Globus pallidus (tissue), 1 donor: ENCODE data around the gene USF1.

ENCODE experiments used
- DNase-seq: peaks from one replicate; pipeline ENCODE4 v3.0.0-alpha.2; 2015; ENCODE audit warnings: low spot score

Gene USF1, protein sequence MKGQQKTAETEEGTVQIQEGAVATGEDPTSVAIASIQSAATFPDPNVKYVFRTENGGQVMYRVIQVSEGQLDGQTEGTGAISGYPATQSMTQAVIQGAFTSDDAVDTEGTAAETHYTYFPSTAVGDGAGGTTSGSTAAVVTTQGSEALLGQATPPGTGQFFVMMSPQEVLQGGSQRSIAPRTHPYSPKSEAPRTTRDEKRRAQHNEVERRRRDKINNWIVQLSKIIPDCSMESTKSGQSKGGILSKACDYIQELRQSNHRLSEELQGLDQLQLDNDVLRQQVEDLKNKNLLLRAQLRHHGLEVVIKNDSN

DNA sequence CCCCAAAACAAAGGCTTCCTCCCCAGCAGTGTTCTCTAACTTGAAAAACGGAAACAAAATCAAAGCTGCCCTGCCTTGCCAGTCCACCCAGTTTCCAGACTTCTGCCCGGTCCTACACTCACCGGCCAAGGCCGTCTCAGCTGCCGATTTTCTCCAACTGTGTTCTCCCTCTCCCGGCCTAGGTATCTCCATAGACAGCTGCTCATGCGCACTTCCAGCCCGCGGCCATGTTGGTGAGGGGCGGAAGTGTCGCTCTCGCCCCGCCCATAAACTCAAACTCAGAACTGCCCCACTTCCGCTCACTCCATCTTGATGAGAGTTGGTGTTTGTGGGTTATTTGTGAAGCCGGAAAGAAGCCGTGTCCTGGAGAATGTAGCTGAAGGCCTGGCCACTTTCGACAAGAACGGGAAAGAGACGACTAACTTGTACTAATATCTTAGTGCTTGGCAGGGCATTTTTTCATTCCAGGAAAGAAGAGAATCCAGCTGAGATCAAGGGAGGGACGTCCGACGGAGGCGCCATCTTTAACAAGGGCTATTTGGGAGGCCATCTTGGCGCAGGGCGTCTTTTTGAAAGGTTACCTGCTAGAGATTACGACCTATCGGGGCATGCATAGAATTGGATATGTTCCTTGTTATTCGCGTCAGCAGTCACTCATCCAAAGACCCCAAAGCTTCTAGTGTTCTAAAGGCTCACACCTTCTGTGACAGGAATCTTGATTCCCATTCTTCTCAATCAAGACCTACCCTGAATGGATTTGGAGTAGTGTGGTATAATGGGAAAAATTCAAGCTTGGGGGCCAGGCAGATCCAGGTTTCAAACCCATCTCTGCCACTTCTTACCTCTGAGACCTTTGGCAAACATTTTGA lies at the start of gene USF1:
Gene USF1, minus strand, starts transcription at position 242 of the 869 bp plus-strand sequence. CDS start 2,702 bp downstream, outside the sequence.
- peak; percentile 95 for DNase-seq

DNA sequence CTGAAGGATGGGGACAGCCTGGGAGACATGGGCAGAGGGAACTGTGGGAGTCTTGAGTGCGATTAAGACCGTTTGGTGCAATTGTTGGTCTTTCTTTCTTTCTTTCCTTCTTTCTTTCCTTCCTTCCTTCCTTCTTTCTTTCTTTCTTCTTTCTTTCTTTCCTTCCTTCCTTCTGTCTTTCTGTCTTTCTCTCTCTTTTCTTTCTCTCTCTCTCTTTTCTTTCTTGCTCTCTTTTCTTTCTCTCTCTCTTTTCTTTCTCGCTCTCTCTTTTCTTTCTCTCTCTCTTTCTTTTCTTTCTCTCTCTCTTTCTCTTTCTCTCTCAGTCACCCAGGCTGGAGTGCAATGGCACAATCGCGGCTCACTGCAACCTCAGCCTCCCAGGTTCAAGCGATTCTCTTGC lies 49.5 kb upstream of the USF1 start:
- no peak for DNase-seq

DNA sequence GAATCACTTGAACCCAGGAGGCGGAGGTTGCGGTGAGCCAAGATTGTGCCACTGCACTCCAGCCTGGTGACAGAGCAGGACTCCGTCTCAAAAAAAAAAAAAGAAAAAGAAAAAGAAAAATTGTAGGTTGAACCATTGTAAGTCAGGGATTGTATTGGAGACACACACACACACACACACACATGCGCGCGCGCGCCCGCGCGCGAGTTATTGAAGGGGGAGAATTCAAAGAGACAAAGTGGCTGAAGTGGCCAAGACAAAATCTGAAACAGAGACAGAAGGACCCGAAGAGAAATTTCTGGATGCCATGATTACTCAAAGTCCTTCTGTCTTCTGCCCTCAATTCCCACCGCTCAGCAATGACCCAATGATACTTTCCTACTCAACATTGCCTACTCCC lies 48.7 kb upstream of the USF1 start:
- no peak for DNase-seq

DNA sequence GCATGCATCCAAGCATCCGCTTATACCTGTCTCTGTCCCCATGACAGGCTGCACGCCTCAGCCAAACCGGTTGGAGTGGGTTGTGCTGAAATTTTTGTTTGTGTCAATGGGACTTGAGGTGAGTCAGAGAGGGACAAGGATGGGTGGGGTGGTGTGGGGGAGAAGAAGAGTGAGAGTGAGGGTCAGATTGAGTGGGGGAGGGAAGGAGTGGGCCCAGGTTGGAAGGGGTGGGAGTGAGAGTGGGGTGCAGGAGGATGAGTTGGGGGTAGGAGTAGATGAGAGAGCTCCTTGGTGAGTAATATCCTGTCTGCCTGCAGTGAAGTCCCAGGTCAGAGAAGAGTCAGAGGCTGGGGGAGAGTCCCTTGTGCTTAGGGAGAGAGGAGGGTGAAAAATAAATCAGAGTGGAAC lies 46.8 kb upstream of the USF1 start:
- DNase-seq, result no peak

DNA sequence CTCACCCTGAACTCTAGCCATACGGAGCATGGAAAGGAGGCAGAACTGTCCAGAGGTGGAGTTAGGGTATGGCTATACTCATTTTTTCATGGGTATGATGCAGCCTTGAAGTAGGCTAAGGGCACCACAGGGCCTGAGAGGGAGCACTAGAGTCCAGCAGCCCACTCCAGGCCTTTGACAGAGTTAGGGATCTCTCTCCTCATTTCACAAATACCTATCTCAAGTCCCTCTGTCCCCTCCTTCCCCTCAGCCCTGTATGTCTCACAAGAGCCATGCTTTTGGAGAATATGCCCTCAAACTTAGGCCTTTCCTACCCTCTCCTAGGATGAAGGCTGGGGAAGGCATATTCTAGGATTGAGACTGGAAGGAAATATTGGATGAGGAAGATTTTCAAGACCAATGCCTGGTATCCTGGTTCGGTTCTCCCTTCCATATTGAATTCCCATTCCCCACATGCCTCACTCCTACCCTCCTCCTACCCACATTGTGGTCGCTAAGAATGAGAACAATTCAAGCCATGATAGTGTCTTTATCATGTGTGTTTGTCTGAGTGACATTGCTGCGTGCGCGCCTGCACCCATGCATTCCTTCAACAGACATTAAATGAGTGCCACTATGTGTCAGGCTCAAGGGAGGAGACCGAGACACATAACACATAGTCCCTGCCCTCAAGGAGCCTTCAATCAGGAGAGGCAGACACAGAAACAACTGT lies 46.2 kb upstream of the USF1 start:
- DNase-seq, result no peak

DNA sequence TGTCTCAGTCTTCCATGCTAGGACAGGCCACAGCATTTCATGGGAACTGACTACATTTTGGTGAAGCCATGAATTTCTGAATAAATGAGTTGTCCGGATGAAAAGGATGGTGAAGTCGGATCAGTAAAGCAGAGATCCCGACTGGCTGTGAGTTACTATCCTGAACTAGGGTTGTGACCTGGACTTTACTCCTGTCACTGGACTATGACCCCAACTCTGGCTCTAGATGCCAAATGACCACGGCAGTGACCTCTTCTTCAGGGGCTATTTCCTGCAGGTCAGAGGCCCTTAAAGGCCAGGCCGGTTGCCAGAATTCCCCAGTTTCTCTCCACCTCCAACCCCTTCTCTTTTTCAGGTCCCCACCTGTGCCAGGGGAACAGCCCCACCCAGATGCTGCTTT lies 45.3 kb upstream of the USF1 start:
- no peak for DNase-seq

DNA sequence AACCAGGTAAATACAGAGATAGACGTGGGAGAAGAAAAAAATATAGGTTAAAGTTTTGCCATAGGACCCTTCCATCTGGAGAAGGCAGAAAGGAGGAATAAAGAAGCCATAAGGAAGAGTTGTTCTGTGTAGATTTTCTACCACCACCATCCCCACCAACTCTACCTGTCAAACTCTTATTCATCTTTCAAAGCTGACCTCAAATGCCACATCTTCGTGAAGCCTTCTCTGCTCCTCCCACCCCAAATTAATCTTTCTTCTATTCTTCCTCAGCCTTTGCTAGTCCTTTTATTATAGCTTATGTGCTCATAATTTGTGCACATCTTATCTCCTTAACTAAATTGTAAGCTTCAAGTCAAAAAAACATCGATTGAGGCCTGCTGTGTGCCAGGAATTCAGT lies 44.8 kb upstream of the USF1 start:
- DNase-seq, result no peak

DNA sequence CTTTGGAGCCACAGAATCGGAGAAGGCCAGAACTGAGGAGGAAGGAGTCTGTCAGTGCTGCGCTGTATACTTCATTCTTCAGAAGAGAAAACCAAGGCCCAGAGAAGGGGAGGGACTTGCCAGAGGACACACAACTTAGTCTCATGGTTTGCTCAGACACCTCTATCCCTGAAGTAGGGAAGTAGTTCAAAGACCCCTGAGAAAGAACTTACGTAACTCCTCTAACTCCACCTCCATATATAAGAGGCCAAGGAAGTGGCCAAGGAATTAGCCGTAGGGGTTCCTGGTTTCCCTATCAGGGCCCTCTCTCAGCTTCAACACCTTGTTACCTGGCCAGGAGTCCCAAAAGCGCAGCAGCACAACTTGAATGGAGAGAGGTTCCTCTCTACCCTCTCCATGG lies 44.2 kb upstream of the USF1 start:
- DNase-seq, result no peak

DNA sequence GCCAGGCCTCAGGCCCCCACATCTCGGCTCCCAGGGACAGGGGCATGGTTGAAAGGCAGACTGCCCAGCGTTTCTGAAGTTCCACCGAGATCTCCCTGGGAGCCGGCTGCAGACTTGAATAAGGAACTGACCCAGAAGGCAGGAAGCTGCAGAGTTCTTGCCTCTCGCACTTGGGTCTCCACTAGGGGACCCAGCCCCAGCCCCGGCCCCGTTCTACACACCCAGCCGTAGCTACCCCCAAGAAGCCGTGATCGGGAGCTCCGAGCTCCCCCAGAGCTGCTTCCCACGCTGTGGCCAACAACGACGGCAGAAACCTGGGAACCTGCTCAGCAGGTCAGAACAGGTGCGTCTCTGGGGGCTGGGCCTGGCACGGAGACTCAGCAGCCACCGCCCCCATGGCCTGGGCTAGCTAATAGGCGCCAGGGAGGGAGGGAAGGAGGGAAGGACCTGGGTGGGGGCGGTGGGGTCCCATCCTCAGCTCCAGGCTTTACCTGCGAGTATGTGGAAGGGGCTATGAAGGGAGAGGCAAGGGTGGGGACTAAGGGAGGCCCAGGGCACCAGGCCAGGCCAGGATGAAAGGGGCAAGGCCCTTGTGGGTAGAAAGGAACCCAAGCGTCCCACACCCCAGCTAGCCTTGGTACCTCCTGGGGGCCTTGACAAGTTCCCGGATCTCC lies 43.6 kb upstream of the USF1 start, which contains the start of gene NECTIN4:
Gene NECTIN4, minus strand, starts transcription at position 308 of the 674 bp plus-strand sequence. Its CDS starts 262 bp downstream, at position 46.
- DNase-seq, result no peak

DNA sequence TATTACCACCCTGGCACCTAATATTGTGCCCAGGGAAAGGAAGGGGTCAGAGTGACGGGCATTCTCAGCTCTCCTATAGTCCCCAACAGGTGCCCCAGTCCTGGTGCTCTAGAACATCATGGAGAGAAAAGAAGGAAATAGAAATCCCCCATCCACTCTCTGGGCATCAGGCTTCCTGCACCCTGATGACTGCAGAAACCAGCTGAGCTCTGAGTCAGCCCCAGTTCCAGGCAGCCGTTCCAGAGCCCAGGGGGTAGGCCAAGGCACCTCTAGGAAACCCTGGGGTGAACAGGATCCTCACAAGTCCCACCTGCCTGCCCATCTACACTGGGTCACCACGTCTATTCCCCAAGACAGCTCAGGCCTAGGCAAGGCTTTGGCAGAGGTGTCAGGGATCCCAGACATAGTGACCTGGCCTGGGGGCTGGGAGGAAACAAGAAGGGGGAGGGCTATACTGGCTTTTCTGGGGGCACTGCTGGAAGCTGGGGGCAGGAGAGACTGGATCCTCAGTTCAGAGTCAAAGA lies 42.9 kb upstream of the USF1 start:
- DNase-seq, result no peak

DNA sequence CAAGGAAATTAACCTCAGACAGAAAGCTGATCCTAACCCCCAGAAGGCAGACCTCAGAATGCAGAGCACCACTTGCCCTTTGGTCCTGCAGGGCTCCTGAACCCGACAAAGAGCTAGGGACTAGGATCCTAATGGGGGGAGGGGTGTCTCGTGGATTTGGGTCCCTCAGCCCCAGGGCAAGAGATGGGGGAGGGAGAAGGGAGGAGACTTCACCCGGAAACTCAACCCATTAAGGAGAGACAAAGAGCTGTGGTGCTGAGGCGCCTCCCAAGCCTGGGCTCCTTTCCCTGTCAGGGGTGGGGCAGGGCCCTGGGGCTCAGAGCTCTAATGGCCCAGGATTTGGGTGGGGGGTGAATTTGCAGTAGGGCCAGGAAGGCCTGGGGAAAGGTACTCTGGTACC lies 40.7 kb upstream of the USF1 start:
- no peak for DNase-seq

DNA sequence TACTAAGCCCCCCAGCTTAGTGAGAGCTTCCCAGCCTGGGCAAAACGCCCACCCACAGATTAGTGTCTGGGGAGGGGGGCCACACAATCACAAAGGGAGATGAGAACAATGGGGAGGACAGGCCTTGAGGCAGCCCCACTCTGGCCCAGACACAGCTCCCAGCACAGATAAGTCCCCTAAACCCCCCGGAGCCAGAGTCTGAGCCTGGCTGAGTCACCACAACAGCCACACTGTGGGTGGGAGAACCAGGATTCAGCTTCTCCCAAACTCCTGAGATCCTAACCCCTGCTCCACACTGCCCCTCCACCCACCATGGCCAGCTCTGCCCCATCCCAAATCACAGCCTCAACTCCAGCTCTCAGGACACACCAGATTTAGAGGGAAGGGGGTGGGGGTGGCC lies 39.4 kb upstream of the USF1 start:
- DNase-seq, result no peak

DNA sequence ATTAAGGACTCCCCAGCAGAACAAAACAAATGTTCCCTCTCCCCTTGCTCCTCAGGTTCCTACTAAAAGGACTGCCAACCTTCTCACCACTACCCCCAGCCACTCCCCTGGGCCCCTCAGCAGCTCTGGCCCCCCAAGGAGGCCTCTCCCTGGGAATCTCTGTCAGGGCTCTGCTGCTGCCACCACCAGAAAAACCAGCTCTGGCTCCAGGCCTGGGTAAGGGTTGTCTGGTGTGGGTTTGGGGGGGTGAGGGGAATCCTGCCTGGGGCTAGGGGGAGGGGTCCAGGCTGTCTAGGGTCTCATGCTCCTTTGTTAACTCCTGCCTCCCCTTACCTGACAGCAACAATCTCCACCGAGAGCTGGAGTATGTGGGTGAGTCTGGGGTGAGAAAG lies 38.8 kb upstream of the USF1 start:
- DNase-seq, result no peak

DNA sequence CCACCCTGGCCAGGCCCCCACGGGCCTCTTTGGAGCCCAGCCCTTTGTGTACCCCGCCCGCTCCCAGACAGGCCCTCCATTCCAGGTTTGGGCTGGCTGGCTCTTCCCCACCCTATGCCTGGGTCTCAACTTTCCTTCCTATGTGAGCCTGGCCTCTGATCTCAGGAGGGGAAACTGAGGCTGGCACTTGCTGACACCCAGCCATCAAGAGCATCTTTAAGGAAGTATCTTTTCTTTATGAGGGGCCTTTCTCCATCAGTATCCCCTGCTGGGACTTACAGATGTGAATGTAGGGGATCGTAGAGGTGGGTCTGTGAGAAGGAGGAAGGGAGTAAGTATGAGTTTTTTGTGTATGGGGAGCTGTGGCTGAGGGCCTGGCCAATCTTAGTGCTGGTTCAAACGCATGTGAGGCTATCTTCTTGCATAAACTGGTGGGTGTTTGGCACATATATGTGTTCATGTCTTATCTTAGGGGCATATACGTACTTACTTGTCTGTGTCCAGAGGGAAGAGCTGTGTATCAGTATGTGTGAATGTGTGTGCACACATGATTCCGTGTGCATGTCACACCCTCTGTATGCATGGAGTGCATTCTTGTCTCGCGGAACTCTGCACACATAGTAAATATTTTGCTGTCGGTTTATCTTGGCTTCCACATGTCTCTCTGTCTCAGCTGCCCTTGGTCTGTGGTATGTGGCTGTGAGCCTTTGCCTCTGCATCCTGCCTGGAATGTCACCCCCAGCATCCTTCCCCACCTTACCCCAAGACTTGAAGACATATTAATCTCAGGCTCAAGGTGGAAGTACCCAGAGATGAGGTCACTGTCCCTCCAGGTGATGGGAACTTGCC lies 38.2 kb upstream of the USF1 start:
- no peak for DNase-seq

DNA sequence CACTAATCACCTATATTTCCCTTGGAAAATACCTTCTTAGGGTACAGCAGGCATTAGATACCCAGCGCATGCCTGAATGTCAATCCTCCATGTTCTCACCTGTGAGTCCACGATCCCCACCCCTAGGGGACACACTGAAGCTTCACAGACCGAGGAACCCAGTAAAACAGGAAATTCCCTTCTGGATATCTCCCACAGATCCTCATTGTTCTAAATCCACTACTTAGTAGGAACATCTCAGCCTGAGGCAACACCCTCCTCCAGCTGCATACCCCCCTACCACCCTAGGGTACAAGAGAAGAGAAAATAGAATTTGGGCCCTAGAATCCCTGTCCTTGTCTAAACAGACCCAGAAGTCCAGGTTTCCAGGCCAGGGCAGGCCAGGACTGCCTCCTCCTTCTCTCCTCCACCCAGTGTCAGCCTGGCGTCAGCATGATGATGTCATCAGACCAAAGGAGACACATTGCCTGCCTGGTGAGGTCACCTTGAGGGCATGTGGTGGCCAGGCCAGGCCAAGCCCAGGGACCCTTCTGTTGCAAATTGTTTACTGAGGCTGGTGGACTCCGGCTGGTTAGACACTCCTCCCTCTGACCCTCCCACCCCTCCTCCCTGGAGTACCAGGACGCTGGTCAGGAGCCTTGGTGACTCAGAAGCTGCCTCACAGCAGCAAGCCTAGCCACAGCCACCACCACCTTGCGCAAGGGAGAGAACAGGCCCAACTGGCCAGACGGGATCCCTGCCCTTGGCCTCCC lies 37.4 kb upstream of the USF1 start:
- DNase-seq, result no peak

DNA sequence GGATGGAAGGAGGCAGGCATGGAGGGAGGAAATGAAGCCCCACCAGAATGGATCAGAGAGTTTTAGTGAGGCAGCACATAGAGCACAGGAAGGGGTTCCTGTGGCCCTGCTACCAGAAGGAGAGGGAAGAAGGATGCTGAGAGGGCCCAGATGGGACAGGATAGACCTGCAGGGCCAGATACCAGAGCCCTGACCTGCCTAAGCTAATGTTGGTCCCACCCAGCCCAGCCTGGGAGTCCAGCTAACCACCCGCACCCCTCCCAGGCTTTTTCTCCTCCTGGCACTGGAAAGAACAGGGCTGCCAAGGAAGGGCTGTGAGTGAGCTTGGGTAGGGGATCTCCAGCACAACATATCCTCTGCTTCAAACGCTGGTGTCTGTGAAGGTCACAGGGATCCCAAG lies 36.7 kb upstream of the USF1 start:
- DNase-seq, result no peak

DNA sequence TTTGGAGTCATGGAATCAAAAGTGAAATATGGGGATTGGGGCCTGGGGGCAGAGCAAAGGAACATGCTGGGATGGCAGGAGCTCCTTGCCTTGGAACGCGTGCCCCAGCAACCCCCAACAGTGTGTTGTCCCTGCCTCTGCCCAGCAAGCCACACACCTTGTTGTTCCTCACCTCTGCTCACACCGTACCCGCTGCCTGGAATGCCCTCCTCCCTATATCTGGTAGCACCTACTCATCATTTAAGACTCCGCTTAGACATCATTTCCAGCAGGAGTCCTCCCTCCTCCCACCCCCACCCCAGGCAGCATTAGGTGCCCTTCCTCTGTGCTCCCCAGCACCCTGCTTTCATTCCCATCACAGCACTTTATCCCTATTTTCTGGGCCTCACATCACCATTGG lies 35.7 kb upstream of the USF1 start:
- DNase-seq, result no peak

DNA sequence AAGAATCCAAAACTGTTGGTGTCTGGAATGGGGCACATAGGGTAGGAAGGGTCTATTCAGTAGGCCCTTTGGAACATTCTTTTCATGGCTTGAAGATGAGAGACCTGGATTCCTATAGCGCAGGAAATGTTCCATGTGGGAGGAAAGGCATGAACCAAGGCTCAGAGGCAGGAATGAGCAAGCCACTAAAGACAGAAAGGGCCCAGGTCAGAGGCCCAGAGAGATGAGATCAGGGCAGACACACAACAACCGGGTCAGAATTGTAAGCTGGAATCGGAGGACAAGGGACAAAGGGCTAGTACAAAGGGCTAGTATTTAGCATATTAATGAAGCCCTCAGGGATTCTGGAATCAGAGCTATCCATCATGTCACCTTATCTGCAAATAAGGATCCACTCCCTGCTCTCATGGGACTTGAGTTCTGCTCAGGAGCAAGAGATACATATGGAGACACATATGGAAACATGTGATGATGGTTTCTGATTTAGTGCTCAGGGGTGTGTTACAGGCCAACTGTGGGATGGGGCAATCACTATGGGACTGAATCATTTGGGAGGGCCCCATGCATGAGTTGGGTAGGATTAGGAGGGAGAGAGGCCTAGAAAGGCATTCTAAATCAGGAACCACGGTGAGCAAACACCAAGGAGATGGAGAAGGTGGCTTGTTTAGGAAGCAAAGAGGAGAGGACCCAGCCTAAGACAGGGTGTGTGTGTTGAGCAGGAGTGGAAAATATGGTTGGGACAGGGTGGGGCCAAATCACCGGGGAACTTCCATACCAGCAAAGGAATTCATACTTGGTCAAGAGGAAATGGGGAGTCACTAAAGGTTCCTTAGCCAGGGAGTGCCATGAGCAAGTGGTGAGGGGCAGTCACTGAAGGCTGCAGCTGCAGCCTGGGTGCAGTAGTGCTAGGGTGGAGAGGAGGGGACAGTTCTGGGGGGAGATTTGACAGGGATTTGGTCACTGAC lies 34.9 kb upstream of the USF1 start:
- no peak for DNase-seq
